SK-N-SH treated with all-trans-retinoic acid at 6 μM for 48 hours (cell line): ENCODE data around the gene FBXO31.

Experiments used
- ATAC-seq: fragments of 200-7000 bp; cut with Tn5 transposase; 3 replicates; pipeline ENCODE4 v1.9.1; 2020; ENCODE audit warnings: mild to moderate bottlenecking, moderate library complexity
- BACH2 ChIP-seq: fragments of 250-450 bp; sonication (Bioruptor Pico); IDR thresholded peaks from 2 replicates; pipeline ENCODE4 v1.9.0; 2021; ENCODE audit warnings: mild to moderate bottlenecking, borderline replicate concordance
- CSDC2 ChIP-seq: fragments of 250-450 bp; sonication (Bioruptor Pico); IDR thresholded peaks from 2 replicates; pipeline ENCODE4 v1.5.0; 2020; ENCODE audit warnings: mild to moderate bottlenecking, moderate library complexity
- GLIS3 ChIP-seq: fragments of 250-450 bp; sonication (Bioruptor Pico); IDR thresholded peaks from 2 replicates; pipeline ENCODE4 v1.5.0; 2020; ENCODE audit warnings: mild to moderate bottlenecking, moderate library complexity
- ISL1 ChIP-seq: fragments of 250-450 bp; sonication (Bioruptor Pico); IDR thresholded peaks from 2 replicates; pipeline ENCODE4 v2.1.2; 2022; ENCODE audit warnings: mild to moderate bottlenecking, moderate library complexity
- PPARA ChIP-seq: fragments of 250-450 bp; sonication (Bioruptor Pico); IDR thresholded peaks from 2 replicates; pipeline ENCODE4 v1.5.0; 2020; ENCODE audit warnings: mild to moderate bottlenecking, borderline replicate concordance
- RARB ChIP-seq: fragments of 250-450 bp; sonication (Bioruptor Pico); IDR thresholded peaks from 2 replicates; pipeline ENCODE4 v1.8.0; 2021; ENCODE audit warnings: mild to moderate bottlenecking, moderate library complexity
- SNAI2 ChIP-seq: fragments of 250-450 bp; sonication (Bioruptor Pico); IDR thresholded peaks from 2 replicates; pipeline ENCODE4 v1.5.0; 2020; ENCODE audit warnings: mild to moderate bottlenecking, moderate library complexity
- TCF4 ChIP-seq: fragments of 250-450 bp; sonication (Bioruptor Pico); IDR thresholded peaks from 2 replicates; pipeline ENCODE4 v1.8.0; 2021; ENCODE audit warnings: mild to moderate bottlenecking, moderate library complexity, borderline replicate concordance
- TOX ChIP-seq: fragments of 250-450 bp; sonication (Bioruptor Pico); IDR thresholded peaks from 2 replicates; pipeline ENCODE4 v1.8.0; 2021; ENCODE audit warnings: mild to moderate bottlenecking, moderate library complexity, borderline replicate concordance
- ZFP3 ChIP-seq: fragments of 250-450 bp; sonication (Bioruptor Pico); IDR thresholded peaks from 2 replicates; pipeline ENCODE4 v1.5.0; 2020; ENCODE audit warnings: mild to moderate bottlenecking, moderate library complexity
- ZFP30 ChIP-seq: fragments of 450-650 bp; formaldehyde crosslinking; IDR thresholded peaks from 2 replicates; pipeline ENCODE4 v1.5.0; 2022; ENCODE audit warnings: mild to moderate bottlenecking, moderate library complexity
- ZNF565 ChIP-seq: fragments of 450-650 bp; formaldehyde crosslinking; conservative IDR thresholded peaks from 2 replicates; pipeline ENCODE4 v1.5.0; 2020; ENCODE audit warnings: low read depth, mild to moderate bottlenecking, moderate library complexity
- ZNF70 ChIP-seq: fragments of 450-650 bp; formaldehyde crosslinking; IDR thresholded peaks from 2 replicates; pipeline ENCODE4 v1.5.0; 2020; ENCODE audit warnings: mild to moderate bottlenecking, moderate library complexity
- ZNF8 ChIP-seq: fragments of 450-650 bp; formaldehyde crosslinking; IDR thresholded peaks from 2 replicates; pipeline ENCODE4 v1.5.0; 2020; ENCODE audit warnings: mild to moderate bottlenecking, moderate library complexity
- TF ChIP-seq, protein P1 (sequence below): fragments of 250-450 bp; sonication (Bioruptor Pico); IDR thresholded peaks from 2 replicates; pipeline ENCODE4 v1.5.1; 2020; ENCODE audit warnings: low read depth, mild to moderate bottlenecking, moderate library complexity
- TF ChIP-seq, protein P2 (sequence below): fragments of 250-450 bp; sonication (Bioruptor Pico); IDR thresholded peaks from 2 replicates; pipeline ENCODE4 v1.8.0; 2020; ENCODE audit warnings: mild to moderate bottlenecking, moderate library complexity, borderline replicate concordance
- TF ChIP-seq, protein P3 (sequence below): fragments of 250-450 bp; sonication (Bioruptor Pico); IDR thresholded peaks from 2 replicates; pipeline ENCODE4 v1.8.0; 2021; ENCODE audit warnings: low read depth, mild to moderate bottlenecking, moderate library complexity, borderline replicate concordance

Gene FBXO31

DNA sequence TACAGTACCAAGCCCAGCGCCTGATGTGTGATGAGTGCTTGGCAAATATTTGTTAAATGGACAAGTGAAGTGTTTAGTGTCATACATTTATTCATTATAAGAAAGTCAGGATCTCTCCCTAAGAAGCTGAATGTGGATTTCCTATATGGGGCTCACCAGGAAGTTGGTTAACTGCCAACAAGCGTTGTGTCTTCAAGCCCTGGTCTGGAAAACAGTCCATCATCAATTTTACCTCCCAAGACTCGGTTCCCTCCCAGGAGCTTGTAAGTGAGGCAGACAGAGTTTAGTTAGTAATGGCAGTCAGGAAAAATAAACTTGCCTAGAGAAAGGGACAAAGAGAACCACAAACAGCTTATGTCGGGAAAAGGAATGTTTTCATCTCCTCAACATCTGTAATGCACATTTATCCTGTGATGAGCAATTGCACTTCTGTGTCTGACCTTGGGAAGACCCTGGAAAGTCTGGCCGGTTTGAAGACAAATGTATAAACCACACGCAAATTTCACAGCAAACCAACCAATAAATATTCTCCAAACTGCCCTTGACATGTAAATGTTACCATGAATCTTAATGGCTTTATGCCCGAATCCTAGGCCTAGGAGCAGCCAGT, 94.7 kb downstream of the FBXO31 start (continued):
- TF ChIP-seq, protein P1, sequence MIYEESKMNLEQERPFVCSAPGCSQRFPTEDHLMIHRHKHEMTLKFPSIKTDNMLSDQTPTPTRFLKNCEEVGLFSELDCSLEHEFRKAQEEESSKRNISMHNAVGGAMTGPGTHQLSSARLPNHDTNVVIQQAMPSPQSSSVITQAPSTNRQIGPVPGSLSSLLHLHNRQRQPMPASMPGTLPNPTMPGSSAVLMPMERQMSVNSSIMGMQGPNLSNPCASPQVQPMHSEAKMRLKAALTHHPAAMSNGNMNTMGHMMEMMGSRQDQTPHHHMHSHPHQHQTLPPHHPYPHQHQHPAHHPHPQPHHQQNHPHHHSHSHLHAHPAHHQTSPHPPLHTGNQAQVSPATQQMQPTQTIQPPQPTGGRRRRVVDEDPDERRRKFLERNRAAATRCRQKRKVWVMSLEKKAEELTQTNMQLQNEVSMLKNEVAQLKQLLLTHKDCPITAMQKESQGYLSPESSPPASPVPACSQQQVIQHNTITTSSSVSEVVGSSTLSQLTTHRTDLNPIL (CRISPR knock-in tag), result no peak
- TF ChIP-seq CSDC2 (CRISPR knock-in tag), result no peak

DNA sequence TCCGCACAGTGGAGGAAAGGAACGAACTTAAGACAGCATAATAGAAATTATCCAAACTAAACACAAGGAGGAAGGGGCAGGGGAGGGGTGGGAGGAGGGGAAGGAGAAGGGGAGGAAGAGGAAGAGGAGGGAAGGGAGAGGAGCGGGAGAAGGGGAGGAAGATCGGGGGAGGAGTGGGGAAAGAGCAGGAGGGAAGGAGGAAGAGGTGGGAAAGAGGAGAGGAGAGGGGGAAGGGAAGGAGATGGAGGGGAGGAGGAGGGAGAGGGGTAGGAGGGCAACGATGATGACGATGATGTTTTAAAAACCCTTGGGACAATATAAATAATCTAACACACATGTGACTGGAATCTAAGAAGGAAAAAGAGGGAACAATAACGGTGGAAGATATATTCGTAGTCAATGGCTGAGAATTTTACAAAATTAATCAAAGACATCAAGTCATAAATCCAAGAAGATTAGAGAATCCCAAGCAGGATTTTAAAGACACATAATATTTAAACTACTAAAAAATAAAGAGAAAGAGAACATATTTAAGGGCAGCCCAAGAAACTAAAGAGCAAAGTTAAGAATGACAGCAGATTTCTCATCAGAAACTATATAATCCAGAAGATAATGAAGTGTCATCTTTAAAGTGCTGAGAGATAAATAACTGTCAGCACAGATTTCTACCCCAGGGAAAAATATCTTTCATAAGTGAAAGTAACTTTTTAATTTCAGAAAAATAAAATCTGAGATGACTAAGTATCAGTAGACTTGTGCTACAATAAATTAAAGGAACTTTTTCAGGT, 96.5 kb downstream of the FBXO31 start:
- TF ChIP-seq, protein P1 (CRISPR knock-in tag), result no peak
- TF ChIP-seq ZNF565 (no peak), ISL1 (CRISPR knock-in tag) (no peak), BACH2 (CRISPR knock-in tag) (no peak), ZFP3 (CRISPR knock-in tag) (no peak), ZNF8 (CRISPR knock-in tag) (no peak), TCF4 (CRISPR knock-in tag) (no peak), GLIS3 (CRISPR knock-in tag) (no peak)
- TF ChIP-seq, protein P2, sequence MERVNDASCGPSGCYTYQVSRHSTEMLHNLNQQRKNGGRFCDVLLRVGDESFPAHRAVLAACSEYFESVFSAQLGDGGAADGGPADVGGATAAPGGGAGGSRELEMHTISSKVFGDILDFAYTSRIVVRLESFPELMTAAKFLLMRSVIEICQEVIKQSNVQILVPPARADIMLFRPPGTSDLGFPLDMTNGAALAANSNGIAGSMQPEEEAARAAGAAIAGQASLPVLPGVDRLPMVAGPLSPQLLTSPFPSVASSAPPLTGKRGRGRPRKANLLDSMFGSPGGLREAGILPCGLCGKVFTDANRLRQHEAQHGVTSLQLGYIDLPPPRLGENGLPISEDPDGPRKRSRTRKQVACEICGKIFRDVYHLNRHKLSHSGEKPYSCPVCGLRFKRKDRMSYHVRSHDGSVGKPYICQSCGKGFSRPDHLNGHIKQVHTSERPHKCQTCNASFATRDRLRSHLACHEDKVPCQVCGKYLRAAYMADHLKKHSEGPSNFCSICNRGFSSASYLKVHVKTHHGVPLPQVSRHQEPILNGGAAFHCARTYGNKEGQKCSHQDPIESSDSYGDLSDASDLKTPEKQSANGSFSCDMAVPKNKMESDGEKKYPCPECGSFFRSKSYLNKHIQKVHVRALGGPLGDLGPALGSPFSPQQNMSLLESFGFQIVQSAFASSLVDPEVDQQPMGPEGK (CRISPR knock-in tag), result no peak
- no peak for ATAC-seq

DNA sequence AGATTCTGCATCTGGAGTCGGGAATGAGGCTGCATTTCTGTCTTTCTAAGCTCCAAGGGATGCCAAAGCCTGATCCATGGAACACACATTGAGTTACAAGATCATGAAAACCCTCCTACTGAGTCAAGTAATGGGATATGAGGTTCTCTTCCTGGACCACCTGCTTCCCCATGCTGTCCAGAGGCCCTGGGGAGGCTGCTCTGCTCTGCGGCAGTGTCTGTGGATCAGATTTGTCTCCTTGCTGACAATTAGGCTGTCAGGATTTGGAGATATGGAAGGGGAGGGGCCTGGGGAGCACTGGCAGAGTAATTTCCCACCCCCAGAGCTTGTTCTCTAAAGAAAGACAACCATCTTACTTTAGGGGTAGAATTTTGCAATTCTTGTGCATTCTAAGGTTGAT, 99.4 kb downstream of the FBXO31 start:
- ATAC-seq, result no peak
- no peak for TF ChIP-seq TCF4 (CRISPR knock-in tag)
- TF ChIP-seq ZFP30, result no peak
- TF ChIP-seq ZNF70 (CRISPR knock-in tag), result no peak
- no peak for TF ChIP-seq CSDC2 (CRISPR knock-in tag)
- TF ChIP-seq GLIS3 (CRISPR knock-in tag), result no peak
- TF ChIP-seq ZNF565, result no peak
- TF ChIP-seq, protein P1 (CRISPR knock-in tag), result no peak
- TF ChIP-seq, protein P3, sequence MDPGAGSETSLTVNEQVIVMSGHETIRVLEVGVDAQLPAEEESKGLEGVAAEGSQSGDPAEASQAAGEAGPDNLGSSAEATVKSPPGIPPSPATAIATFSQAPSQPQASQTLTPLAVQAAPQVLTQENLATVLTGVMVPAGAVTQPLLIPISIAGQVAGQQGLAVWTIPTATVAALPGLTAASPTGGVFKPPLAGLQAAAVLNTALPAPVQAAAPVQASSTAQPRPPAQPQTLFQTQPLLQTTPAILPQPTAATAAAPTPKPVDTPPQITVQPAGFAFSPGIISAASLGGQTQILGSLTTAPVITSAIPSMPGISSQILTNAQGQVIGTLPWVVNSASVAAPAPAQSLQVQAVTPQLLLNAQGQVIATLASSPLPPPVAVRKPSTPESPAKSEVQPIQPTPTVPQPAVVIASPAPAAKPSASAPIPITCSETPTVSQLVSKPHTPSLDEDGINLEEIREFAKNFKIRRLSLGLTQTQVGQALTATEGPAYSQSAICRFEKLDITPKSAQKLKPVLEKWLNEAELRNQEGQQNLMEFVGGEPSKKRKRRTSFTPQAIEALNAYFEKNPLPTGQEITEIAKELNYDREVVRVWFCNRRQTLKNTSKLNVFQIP (CRISPR knock-in tag), result no peak
- no peak for TF ChIP-seq RARB
- TF ChIP-seq ISL1 (CRISPR knock-in tag), result no peak
- no peak for TF ChIP-seq PPARA (CRISPR knock-in tag)
- TF ChIP-seq BACH2 (CRISPR knock-in tag), result no peak
- TF ChIP-seq ZNF8 (CRISPR knock-in tag), result no peak

DNA sequence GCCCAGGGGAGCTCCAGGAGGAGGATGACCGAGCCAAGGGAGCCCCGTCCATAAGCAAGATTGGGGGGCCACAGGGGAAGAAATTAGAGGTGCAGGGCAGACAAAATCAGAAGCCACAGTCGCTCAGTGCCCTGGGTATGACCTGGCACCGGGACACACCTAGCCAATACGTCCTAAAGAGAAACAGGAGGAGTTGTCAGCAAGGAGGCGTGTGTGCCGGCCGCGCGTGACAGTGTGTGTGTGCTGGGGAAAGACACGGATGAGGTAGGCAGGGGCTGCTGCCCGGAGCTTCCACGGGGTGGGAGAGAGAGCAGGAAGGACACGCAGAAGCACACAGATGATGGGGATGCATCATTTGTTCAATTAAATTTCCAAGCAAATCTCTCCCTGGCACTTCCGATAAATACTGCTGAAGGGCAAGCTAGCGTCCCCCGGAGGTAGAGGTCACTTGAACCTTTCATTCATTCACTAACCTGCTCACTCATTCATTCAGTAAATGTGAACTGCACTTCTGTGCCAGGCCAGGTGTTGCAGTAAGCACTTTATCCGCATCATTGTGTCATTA, 104.4 kb downstream of the FBXO31 start:
- ATAC-seq, result peak; percentile 23
- TF ChIP-seq ZFP30, result no peak
- no peak for TF ChIP-seq ZNF8 (CRISPR knock-in tag)
- no peak for TF ChIP-seq GLIS3 (CRISPR knock-in tag)
- no peak for TF ChIP-seq RARB
- no peak for TF ChIP-seq ZNF565
- TF ChIP-seq, protein P3 (CRISPR knock-in tag), result no peak
- no peak for TF ChIP-seq SNAI2 (CRISPR knock-in tag)
- TF ChIP-seq PPARA (CRISPR knock-in tag), result no peak
- TF ChIP-seq, protein P2 (CRISPR knock-in tag), result no peak
- TF ChIP-seq TOX (CRISPR knock-in tag), result no peak
- no peak for TF ChIP-seq ISL1 (CRISPR knock-in tag)
